G401 (cell line): ENCODE data around the gene LVRN. TPM values are rescaled to one million over a fixed set of nuclear protein-coding genes. Genes with fewer than 3 reads are reported as not detected.

Experiments
- DNase-seq: peaks from one replicate; pipeline ENCODE4 v3.0.0-alpha.2; 2015; ENCODE audit warnings: low spot score
- in situ Hi-C: cut with HindIII; loops from 2 replicates; pipeline ENCODE4 v1.10.0; 2016; ENCODE audit warnings: low sequenced_read_pairs, mixed read lengths
- total RNA-seq: library from RNA; depleted of rRNA; stranded (reverse); fragments of >200 nt; shearing (Covaris generic); gene quantifications from 2 replicates; pipeline ENCODE4 v1.2.3, GENCODE V29; 2014; rRNA removed

LVRN gene
- total RNA-seq, 1 experiment from 2014 or later: not detected

- in situ Hi-C loops: no loop called here
- DNase-seq: no peak
Observed at GRCh38 chr5:116075191-116075831, 113.0 kb downstream of the LVRN start.

GRCh38 chr5:116076496-116076895 lies 114.2 kb downstream of the LVRN start:
- in situ Hi-C loops: no loop called here
- DNase-seq: no peak

Other genes starting within 250 kb of the LVRN start
- gene CDO1, start 145.8 kb upstream of the LVRN start, total RNA-seq: not detected in 2 replicates
- gene ATG12, start 120.9 kb upstream of the LVRN start, total RNA-seq: 48.1 and 67.1 TPM in 2 replicates
- 34.0 and 39.2 TPM in 2 replicates for gene AP3S1, start 120.5 kb upstream of the LVRN start, total RNA-seq
- gene ARL14EPL, start 70.0 kb downstream of the LVRN start, total RNA-seq: not detected in 2 replicates
- gene COMMD10, start 122.5 kb downstream of the LVRN start, total RNA-seq: 30.6 and 41.2 TPM in 2 replicates